Measurements from ENCODE around the gene KDM4B.

DNA sequence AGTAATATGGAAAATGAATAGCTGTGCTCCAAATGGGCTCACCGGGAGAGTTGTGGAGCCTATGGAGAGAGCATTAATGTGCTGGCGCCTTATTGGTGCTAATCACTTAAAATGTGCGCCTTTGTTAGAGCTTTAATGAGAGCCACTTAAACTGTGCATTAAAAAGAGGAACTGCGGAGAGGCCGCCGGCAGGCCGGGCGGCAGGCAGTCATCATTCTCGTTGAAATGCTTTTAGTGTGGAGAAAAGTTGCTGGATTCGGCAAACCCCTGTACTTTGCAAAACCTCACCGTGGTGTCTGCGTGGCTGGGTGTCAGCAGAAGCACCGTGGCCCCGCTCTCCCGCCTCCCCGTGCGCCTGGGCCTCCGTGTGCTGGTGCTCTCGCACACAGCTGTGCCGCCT lies 105.5 kb downstream of the KDM4B start:
- TF ChIP-seq POLR2A (IDR thresholded peaks at IDR 0.05; ENCODE audit: low read length), result no peak
- TF ChIP-seq GATA1 (IDR thresholded peaks at IDR 0.05; ENCODE audit: low read depth, low read length), result no peak
